Effector memory CD8-positive, alpha-beta T cell (primary cell): ENCODE results near the gene LRRC45.

Experiments
- ATAC-seq: fragments of 150-1000 bp; cut with Tn5 transposase; replicated peaks from 2 replicates; pipeline ENCODE4 v1.10.0; 2021; ENCODE audit warnings: mild to moderate bottlenecking, moderate library complexity
- DNase-seq, 3 experiments: peaks; one replicate each; pipeline ENCODE4 v3.0.0; 2021
- H3K27ac Mint-ChIP-seq, 2 donors: one replicate each; pipeline ENCODE4 v1.8.0; 2022; ENCODE audit warnings: mild to moderate bottlenecking in 2 of 2, mixed read lengths in 2 of 2, moderate library complexity in 2 of 2
- H3K27me3 Mint-ChIP-seq, 2 donors: one replicate each; pipeline ENCODE4 v1.8.0; 2022; ENCODE audit warnings: mixed read lengths in 2 of 2
- H3K36me3 Mint-ChIP-seq: one replicate; pipeline ENCODE4 v1.8.0; 2022; ENCODE audit warnings: mild to moderate bottlenecking, moderate library complexity, mixed read lengths; ENCODE audit not compliant: insufficient read depth
- H3K4me1 Mint-ChIP-seq, 2 donors: one replicate each; pipeline ENCODE4 v1.8.0; 2022; ENCODE audit warnings: low read depth in 2 of 2, mixed read lengths in 2 of 2
- H3K4me3 Mint-ChIP-seq, 2 donors: one replicate each; pipeline ENCODE4 v1.8.0; 2022; ENCODE audit warnings: mild to moderate bottlenecking in 2 of 2, mixed read lengths in 2 of 2, moderate library complexity in 2 of 2
- H3K9me3 Mint-ChIP-seq, 2 donors: one replicate each; pipeline ENCODE4 v1.8.0; 2022; ENCODE audit warnings: mixed read lengths in 2 of 2

LRRC45 gene

GRCh38 chr17:82023447-82024241 is 539 bp downstream of the LRRC45 start:
- H3K9me3 Mint-ChIP-seq, result no peaks in the 10 kb centered on the region
- ATAC-seq (no peak), DNase-seq (no peak)
- peaks cover 13 to 25% of the 10 kb centered on the region in 2 donors for H3K4me1 Mint-ChIP-seq
- H3K27me3 Mint-ChIP-seq, result no peaks in the 10 kb centered on the region
- H3K36me3 Mint-ChIP-seq, result peaks cover 11% of the 10 kb centered on the region
- no peak overlapping the region for H3K27ac Mint-ChIP-seq
- H3K4me3 Mint-ChIP-seq, result peak overlapping the region; percentile 72 to 80

GRCh38 chr17:82024859-82025258 is 1.8 kb downstream of the LRRC45 start:
- Mint-ChIP-seq H3K27ac (no peak overlapping the region), H3K27me3 (no peaks in the 10 kb centered on the region), H3K36me3 (peaks cover 11% of the 10 kb centered on the region), H3K4me3 (no peak overlapping the region), H3K9me3 (no peaks in the 10 kb centered on the region), H3K4me1 (peaks cover 17 to 30% of the 10 kb centered on the region in 2 donors)
- ATAC-seq (no peak), DNase-seq (no peak)

GRCh38 chr17:82025401-82026107 is 2.4 kb downstream of the LRRC45 start:
- no peak overlapping the region for H3K4me3 Mint-ChIP-seq
- DNase-seq (no peak), ATAC-seq (no peak)
- peaks cover 19 to 27% of the 10 kb centered on the region in 2 donors for H3K4me1 Mint-ChIP-seq
- peaks cover 13% of the 10 kb centered on the region for H3K36me3 Mint-ChIP-seq
- H3K27ac Mint-ChIP-seq, result no peak overlapping the region
- no peaks in the 10 kb centered on the region for H3K9me3 Mint-ChIP-seq
- H3K27me3 Mint-ChIP-seq, result no peaks in the 10 kb centered on the region

DNA sequence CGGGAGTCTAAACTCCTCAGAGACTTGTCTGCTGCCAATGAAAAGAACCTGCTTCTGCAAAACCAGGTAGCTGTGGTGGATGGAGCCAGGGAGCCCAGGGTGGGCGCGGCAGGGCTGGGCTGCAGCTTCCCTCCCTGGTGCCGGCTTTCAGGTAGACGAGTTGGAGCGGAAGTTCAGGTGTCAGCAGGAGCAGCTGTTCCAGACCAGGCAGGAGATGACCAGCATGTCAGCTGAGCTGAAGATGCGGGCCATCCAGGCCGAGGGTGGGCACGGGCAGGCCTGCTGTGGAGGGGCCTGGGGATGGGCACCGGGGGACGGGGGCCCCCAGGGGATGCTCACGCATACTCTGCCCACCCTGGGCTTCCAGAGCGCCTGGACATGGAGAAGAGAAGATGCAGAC is 5.1 kb downstream of the LRRC45 start:
- H3K4me3 Mint-ChIP-seq, result no peak overlapping the region
- DNase-seq (no peak), ATAC-seq (no peak)
- peaks cover 10 to 17% of the 10 kb centered on the region in 2 donors for H3K4me1 Mint-ChIP-seq
- H3K36me3 Mint-ChIP-seq, result peaks cover 6% of the 10 kb centered on the region
- no peaks in the 10 kb centered on the region for H3K9me3 Mint-ChIP-seq
- H3K27me3 Mint-ChIP-seq, result no peaks in the 10 kb centered on the region
- no peak overlapping the region for H3K27ac Mint-ChIP-seq

GRCh38 chr17:82028966-82029365 is 5.9 kb downstream of the LRRC45 start:
- ATAC-seq, result no peak
- peaks cover 10 to 13% of the 10 kb centered on the region in 2 donors for H3K4me1 Mint-ChIP-seq
- H3K4me3 Mint-ChIP-seq, result peak overlapping the region; percentile 73 to 77
- peaks cover 6% of the 10 kb centered on the region for H3K36me3 Mint-ChIP-seq
- no peaks in the 10 kb centered on the region for H3K27me3 Mint-ChIP-seq
- no peak overlapping the region for H3K27ac Mint-ChIP-seq
- H3K9me3 Mint-ChIP-seq, result no peaks in the 10 kb centered on the region
- DNase-seq, result no peak

- H3K4me3 Mint-ChIP-seq, result peak overlapping the region; percentile 73 to 77
- no peaks in the 10 kb centered on the region for H3K27me3 Mint-ChIP-seq
- no peak for DNase-seq
- peaks cover 6% of the 10 kb centered on the region for H3K36me3 Mint-ChIP-seq
- peaks cover 10% of the 10 kb centered on the region in 2 donors for H3K4me1 Mint-ChIP-seq
- no peaks in the 10 kb centered on the region for H3K9me3 Mint-ChIP-seq
- H3K27ac Mint-ChIP-seq, result no peak overlapping the region
- no peak for ATAC-seq
These were observed 6.3 kb downstream of the LRRC45 start for GRCh38 chr17:82029391-82029790.

GRCh38 chr17:82029990-82030469 is 6.9 kb downstream of the LRRC45 start:
- H3K36me3 Mint-ChIP-seq, result peaks cover 6% of the 10 kb centered on the region
- no peak for DNase-seq
- ATAC-seq, result no peak

GRCh38 chr17:82030470-82031302 is 7.6 kb downstream of the LRRC45 start:
- Mint-ChIP-seq H3K27me3 (no peaks in the 10 kb centered on the region), H3K9me3 (no peaks in the 10 kb centered on the region), H3K27ac (no peak overlapping the region), H3K4me3 (peak overlapping the region; percentile 84 to 85), H3K4me1 (peaks cover 14% of the 10 kb centered on the region in 2 donors), H3K36me3 (peaks cover 3% of the 10 kb centered on the region)
- peak; percentile 86 for ATAC-seq
- peak; percentile 79 to 86 (median 80) for DNase-seq

More at GRCh38 chr17:82029990-82030469, 6.9 kb downstream of the LRRC45 start:
- Mint-ChIP-seq H3K4me1 (peaks cover 10% of the 10 kb centered on the region in 2 donors), H3K27ac (no peak overlapping the region), H3K27me3 (no peaks in the 10 kb centered on the region), H3K4me3 (peak overlapping the region; percentile 84 to 85), H3K9me3 (no peaks in the 10 kb centered on the region)

DNA sequence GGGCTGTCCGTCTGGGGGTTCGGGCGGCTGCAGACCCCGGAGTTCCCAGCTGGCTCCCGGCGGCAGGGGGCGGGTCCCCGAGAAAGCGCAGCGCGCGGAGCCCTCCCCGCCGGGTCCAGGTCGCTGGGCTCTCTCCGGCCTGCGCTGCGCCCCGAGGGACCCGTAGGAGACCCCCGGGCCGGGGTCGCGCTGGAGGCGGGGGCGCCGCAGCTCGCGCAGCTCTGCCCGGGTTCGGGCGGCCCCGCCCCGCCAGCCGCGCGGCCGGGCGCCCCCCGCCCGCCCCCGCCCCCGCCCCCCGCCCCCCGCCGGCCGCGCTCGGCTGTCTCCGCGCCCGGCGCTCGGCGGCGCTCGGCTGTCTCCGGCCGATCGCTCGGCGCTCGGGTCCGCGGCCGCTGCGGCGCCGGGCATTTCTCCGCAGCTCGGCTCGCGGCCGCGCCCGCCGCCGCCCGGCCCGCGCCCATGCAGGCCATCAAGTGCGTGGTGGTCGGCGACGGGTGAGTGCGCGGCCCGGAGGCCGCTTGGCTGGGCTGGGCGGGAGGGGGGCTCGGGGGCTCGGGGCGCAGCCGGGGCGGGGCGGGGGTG is 8.3 kb downstream of the LRRC45 start, which contains the start of gene RAC3:
Gene RAC3 (plus strand): TSS at position 376 of the 582 bp plus-strand sequence. CDS start 84 bp downstream, at position 460.
- Mint-ChIP-seq H3K36me3 (peaks cover 4% of the 10 kb centered on the region), H3K9me3 (no peaks in the 10 kb centered on the region), H3K27me3 (no peaks in the 10 kb centered on the region), H3K4me1 (peaks cover 18 to 19% of the 10 kb centered on the region in 2 donors), H3K27ac (no peak within 1 kb of the TSS), H3K4me3 (peak within 1 kb of the TSS; percentile 84 to 85)
- ATAC-seq (no peak), DNase-seq (no peak)

DNA sequence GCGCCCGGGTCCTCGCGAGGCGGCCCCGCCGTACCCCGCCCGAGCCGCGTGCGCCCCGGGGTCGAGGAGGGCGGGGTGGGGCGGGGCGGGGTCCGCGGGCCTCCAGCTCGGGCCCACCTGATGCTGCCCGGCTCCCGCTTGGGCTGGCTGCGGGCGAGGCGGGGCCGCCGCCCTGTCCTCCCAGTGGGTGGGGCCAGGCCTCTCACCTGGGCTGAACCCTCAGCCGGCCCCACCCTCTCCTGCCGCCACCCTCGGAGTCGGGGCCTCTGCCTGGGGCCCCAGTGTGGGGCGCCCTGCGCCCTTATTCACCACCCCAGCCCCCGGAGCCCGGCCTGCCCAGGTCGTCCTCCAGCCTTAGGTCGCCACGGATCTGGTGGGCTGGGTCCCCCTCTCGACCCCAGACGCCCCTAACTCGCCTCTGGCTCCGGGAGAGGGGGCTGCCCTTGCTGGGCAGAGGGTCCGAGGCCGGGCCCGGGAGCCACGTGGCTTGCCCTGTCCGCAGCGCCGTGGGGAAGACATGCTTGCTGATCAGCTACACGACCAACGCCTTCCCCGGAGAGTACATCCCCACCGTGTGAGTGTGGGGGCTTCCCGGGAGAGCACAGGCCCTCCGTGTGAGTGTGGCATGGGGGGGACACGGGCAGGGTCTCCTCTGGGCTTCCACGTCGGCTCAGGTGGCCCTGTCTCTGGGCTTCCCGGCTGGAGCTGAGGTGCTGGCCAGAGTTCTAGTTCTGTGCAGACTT is 9.0 kb downstream of the LRRC45 start:
- no peak for DNase-seq
- ATAC-seq, result no peak
- H3K27me3 Mint-ChIP-seq, result no peaks in the 10 kb centered on the region
- H3K36me3 Mint-ChIP-seq, result peaks cover 8% of the 10 kb centered on the region
- H3K9me3 Mint-ChIP-seq, result no peaks in the 10 kb centered on the region
- H3K4me3 Mint-ChIP-seq, result peak overlapping the region; percentile 57 to 59
- peaks cover 18 to 19% of the 10 kb centered on the region in 2 donors for H3K4me1 Mint-ChIP-seq
- no peak overlapping the region for H3K27ac Mint-ChIP-seq

DNA sequence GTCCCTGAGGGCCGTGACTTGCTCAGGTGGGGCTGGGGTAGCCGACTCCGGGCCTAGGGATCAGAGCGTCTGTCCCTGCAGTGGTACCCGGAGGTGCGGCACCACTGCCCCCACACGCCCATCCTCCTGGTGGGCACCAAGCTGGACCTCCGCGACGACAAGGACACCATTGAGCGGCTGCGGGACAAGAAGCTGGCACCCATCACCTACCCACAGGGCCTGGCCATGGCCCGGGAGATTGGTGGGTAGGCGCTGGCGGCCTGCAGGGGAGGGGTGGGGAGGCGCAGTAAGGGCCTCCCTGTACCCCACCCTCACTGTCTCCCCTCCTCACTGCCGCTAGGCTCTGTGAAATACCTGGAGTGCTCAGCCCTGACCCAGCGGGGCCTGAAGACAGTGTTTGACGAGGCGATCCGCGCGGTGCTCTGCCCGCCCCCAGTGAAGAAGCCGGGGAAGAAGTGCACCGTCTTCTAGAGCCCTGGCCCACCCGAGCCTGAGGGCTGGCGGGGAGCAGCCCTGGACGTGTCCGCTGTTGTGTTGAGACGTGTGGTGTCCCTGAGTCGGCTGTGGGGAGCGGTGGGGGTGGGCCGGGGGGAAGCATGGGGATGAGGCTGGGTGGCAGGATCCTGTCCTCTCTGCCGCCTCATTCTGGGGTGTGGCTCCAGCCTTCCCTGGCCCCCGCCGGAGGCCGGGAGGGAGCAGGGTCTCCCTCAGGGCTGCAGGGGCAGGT is 10.4 kb downstream of the LRRC45 start:
- H3K4me3 Mint-ChIP-seq, result no peak overlapping the region
- peaks cover 15% of the 10 kb centered on the region for H3K36me3 Mint-ChIP-seq
- no peaks in the 10 kb centered on the region for H3K27me3 Mint-ChIP-seq
- DNase-seq (no peak), ATAC-seq (no peak)
- H3K4me1 Mint-ChIP-seq, result peaks cover 23 to 25% of the 10 kb centered on the region in 2 donors
- H3K9me3 Mint-ChIP-seq, result no peaks in the 10 kb centered on the region
- H3K27ac Mint-ChIP-seq, result no peak overlapping the region
